Neural progenitor cell (in vitro differentiated cells): ENCODE results near the gene WDR89. TPM values are rescaled to one million over a fixed set of nuclear protein-coding genes. Genes with fewer than 3 reads are reported as not detected.

ENCODE experiments used
- DNase-seq: peaks from one replicate; pipeline ENCODE4 v3.0.0-alpha.2; 2016; ENCODE audit warnings: low spot score
- H2AFZ ChIP-seq: fragments of 200-600 bp; sonication (generic); replicated peaks from 2 replicates; pipeline ENCODE4 v1.6.1; 2016; ENCODE audit warnings: antibody characterized with exemption
- H3F3A ChIP-seq: fragments of 200-600 bp; sonication (generic); 2 replicates; pipeline ENCODE4 v1.6.1; 2016; ENCODE audit warnings: antibody characterized with exemption, low read depth
- H3K27ac ChIP-seq: fragments of 200-600 bp; sonication (generic); 2 replicates; pipeline ENCODE4 v1.5.1; 2016; ENCODE audit warnings: mild to moderate bottlenecking
- H3K27me3 ChIP-seq: fragments of 200-600 bp; sonication (generic); 2 replicates; pipeline ENCODE4 v1.6.1; 2016; ENCODE audit warnings: mild to moderate bottlenecking, moderate library complexity
- H3K36me3 ChIP-seq: fragments of 200-600 bp; sonication (generic); 2 replicates; pipeline ENCODE4 v1.5.1; 2016
- H3K4me1 ChIP-seq: fragments of 200-600 bp; sonication (generic); 2 replicates; pipeline ENCODE4 v1.6.1; 2016; ENCODE audit warnings: mixed run types
- H3K4me2 ChIP-seq: fragments of 200-600 bp; sonication (generic); 2 replicates; pipeline ENCODE4 v1.6.1; 2016
- H3K4me3 ChIP-seq: fragments of 200-600 bp; sonication (generic); 2 replicates; pipeline ENCODE4 v1.5.1; 2016
- H3K79me2 ChIP-seq: fragments of 200-600 bp; sonication (generic); 2 replicates; pipeline ENCODE4 v1.6.1; 2016; ENCODE audit warnings: low read depth
- H3K9ac ChIP-seq: fragments of 200-600 bp; sonication (generic); 2 replicates; pipeline ENCODE4 v1.6.1; 2016
- H3K9me3 ChIP-seq: fragments of 200-600 bp; sonication (generic); 2 replicates; pipeline ENCODE4 v1.5.1; 2016; ENCODE audit warnings: low read depth
- H4K20me1 ChIP-seq: fragments of 200-600 bp; sonication (generic); 2 replicates; pipeline ENCODE4 v1.6.1; 2016; ENCODE audit warnings: low read depth
- H3K27ac Mint-ChIP-seq: 3 replicates; pipeline ENCODE4 v1.8.0; 2021; ENCODE audit warnings: mixed read lengths
- H3K27me3 Mint-ChIP-seq: 2 replicates; pipeline ENCODE4 v1.8.0; 2022; ENCODE audit warnings: low read depth, mild to moderate bottlenecking, inconsistent platforms, moderate library complexity, mixed read lengths; ENCODE audit not compliant: insufficient read depth
- H3K36me3 Mint-ChIP-seq: 3 replicates; pipeline ENCODE4 v1.8.0; 2021; ENCODE audit warnings: mixed read lengths
- H3K4me1 Mint-ChIP-seq: 3 replicates; pipeline ENCODE4 v1.8.0; 2021; ENCODE audit warnings: mixed read lengths
- H3K4me3 Mint-ChIP-seq: 3 replicates; pipeline ENCODE4 v1.8.0; 2021; ENCODE audit warnings: mild to moderate bottlenecking, moderate library complexity, mixed read lengths
- H3K9me3 Mint-ChIP-seq: 3 replicates; pipeline ENCODE4 v1.8.0; 2020; ENCODE audit warnings: mixed read lengths
- EZH2 ChIP-seq: fragments of 200-600 bp; sonication (generic); IDR thresholded peaks from 2 replicates; pipeline ENCODE4 v1.6.1; 2017; ENCODE audit warnings: antibody characterized with exemption, mild to moderate bottlenecking, moderate library complexity
- EZH2phosphoT487 ChIP-seq: fragments of 200-600 bp; sonication (generic); IDR thresholded peaks from 2 replicates; pipeline ENCODE4 v1.6.1; 2017; ENCODE audit warnings: antibody characterized with exemption
- total RNA-seq: library from RNA; depleted of rRNA; stranded (reverse); fragments of >200 nt; gene quantifications from 2 replicates; pipeline ENCODE4 v1.2.3, GENCODE V29; 2015; ENCODE audit warnings: low replicate concordance
- TF ChIP-seq, protein P1 (sequence below): fragments of 200-600 bp; sonication (generic); IDR thresholded peaks from 2 replicates; pipeline ENCODE4 v1.5.1; 2017; ENCODE audit warnings: antibody characterized with exemption, mild to moderate bottlenecking

The WDR89 gene
- total RNA-seq, 1 donor from 2014 or later: 39.0 TPM

- Histone ChIP-seq H3K36me3 (no peaks in the 10 kb centered on the region), H3K79me2 (no peaks in the 10 kb centered on the region), H3K9me3 (no peaks in the 10 kb centered on the region), H3K4me3 (no peak overlapping the region), H3K27ac (no peak overlapping the region), H2AFZ (no peak overlapping the region), H3K9ac (no peak overlapping the region), H3F3A (no peaks in the 10 kb centered on the region), H3K27me3 (no peaks in the 10 kb centered on the region), H3K4me1 (no peaks in the 10 kb centered on the region), H4K20me1 (no peaks in the 10 kb centered on the region), H3K4me2 (no peak overlapping the region)
- H3K4me1 Mint-ChIP-seq: no peaks in the 10 kb centered on the region
- no peaks in the 10 kb centered on the region for H3K9me3 Mint-ChIP-seq
- H3K27ac Mint-ChIP-seq: no peak overlapping the region
- no peak for TF ChIP-seq EZH2
- no peak for TF ChIP-seq EZH2phosphoT487
- TF ChIP-seq, protein P1, sequence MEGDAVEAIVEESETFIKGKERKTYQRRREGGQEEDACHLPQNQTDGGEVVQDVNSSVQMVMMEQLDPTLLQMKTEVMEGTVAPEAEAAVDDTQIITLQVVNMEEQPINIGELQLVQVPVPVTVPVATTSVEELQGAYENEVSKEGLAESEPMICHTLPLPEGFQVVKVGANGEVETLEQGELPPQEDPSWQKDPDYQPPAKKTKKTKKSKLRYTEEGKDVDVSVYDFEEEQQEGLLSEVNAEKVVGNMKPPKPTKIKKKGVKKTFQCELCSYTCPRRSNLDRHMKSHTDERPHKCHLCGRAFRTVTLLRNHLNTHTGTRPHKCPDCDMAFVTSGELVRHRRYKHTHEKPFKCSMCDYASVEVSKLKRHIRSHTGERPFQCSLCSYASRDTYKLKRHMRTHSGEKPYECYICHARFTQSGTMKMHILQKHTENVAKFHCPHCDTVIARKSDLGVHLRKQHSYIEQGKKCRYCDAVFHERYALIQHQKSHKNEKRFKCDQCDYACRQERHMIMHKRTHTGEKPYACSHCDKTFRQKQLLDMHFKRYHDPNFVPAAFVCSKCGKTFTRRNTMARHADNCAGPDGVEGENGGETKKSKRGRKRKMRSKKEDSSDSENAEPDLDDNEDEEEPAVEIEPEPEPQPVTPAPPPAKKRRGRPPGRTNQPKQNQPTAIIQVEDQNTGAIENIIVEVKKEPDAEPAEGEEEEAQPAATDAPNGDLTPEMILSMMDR: no peak
- DNase-seq: no peak
- H3K4me3 Mint-ChIP-seq: no peak overlapping the region
- peaks cover 4% of the 10 kb centered on the region for H3K27me3 Mint-ChIP-seq
- H3K36me3 Mint-ChIP-seq: no peaks in the 10 kb centered on the region
These were observed 63.4 kb downstream of the WDR89 start for GRCh38 chr14:63578300-63578699.

DNA sequence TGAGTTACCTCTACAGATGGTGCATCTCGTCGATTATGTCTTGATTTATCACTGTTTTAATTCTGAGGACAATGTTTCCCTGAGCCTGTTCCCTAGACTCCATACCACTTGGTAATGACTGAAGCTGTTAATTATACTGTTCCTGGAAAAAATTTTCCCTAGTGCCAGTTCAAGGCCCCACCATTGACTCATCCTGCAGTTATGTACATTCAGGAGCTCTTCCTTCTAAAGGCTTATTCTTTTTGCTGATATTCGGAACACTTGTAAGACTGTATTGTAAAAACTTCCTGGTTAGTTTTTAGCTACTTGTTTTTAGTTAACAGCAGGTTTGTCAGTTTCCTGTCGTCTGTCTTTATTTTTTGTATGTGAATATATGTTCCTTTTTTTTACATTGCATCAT is 68.1 kb downstream of the WDR89 start:
- Mint-ChIP-seq H3K4me1 (no peaks in the 10 kb centered on the region), H3K27ac (no peak overlapping the region), H3K27me3 (peaks cover 2% of the 10 kb centered on the region), H3K9me3 (no peaks in the 10 kb centered on the region), H3K4me3 (no peak overlapping the region), H3K36me3 (no peaks in the 10 kb centered on the region)
- H3K36me3 ChIP-seq: no peaks in the 10 kb centered on the region
- H3K79me2 ChIP-seq: no peaks in the 10 kb centered on the region
- DNase-seq: no peak
- no peak overlapping the region for H3K4me2 ChIP-seq
- H3K9ac ChIP-seq: no peak overlapping the region
- H2AFZ ChIP-seq: no peak overlapping the region
- no peak overlapping the region for H3K27ac ChIP-seq
- no peaks in the 10 kb centered on the region for H3K27me3 ChIP-seq
- H3K9me3 ChIP-seq: no peaks in the 10 kb centered on the region
- H3F3A ChIP-seq: no peaks in the 10 kb centered on the region
- no peaks in the 10 kb centered on the region for H4K20me1 ChIP-seq
- TF ChIP-seq EZH2 (no peak), EZH2phosphoT487 (no peak)
- TF ChIP-seq, protein P1: no peak
- no peak overlapping the region for H3K4me3 ChIP-seq
- H3K4me1 ChIP-seq: no peaks in the 10 kb centered on the region

GRCh38 chr14:63565448-63565847 is 76.2 kb downstream of the WDR89 start:
- no peak for DNase-seq
- Histone ChIP-seq H3K9me3 (no peaks in the 10 kb centered on the region), H3F3A (no peaks in the 10 kb centered on the region), H3K4me2 (no peak overlapping the region), H3K79me2 (no peaks in the 10 kb centered on the region), H2AFZ (no peak overlapping the region), H4K20me1 (no peaks in the 10 kb centered on the region), H3K4me1 (no peaks in the 10 kb centered on the region), H3K9ac (no peak overlapping the region), H3K27me3 (no peaks in the 10 kb centered on the region), H3K36me3 (no peaks in the 10 kb centered on the region), H3K4me3 (no peak overlapping the region), H3K27ac (no peak overlapping the region)
- TF ChIP-seq EZH2 (no peak), EZH2phosphoT487 (no peak)
- TF ChIP-seq, protein P1: no peak
- no peak overlapping the region for H3K4me3 Mint-ChIP-seq
- no peaks in the 10 kb centered on the region for H3K4me1 Mint-ChIP-seq
- H3K27ac Mint-ChIP-seq: no peak overlapping the region
- no peaks in the 10 kb centered on the region for H3K9me3 Mint-ChIP-seq
- peaks cover 5% of the 10 kb centered on the region for H3K27me3 Mint-ChIP-seq
- H3K36me3 Mint-ChIP-seq: no peaks in the 10 kb centered on the region
